H1 (cell line): ENCODE data around the gene SLX4IP. TPM values are rescaled to one million over a fixed set of nuclear protein-coding genes. Genes with fewer than 3 reads are reported as not detected.

Source experiments
- BRCA1 ChIP-seq: IDR thresholded peaks from 2 replicates; pipeline ENCODE4 v1.6.1; 2012; ENCODE audit warnings: low read depth, low read length, improper control_type of control experiment
- polyA plus RNA-seq, 7 experiments: library from polyadenylated mRNA; depleted of rRNA in 3 of 7; stranded (reverse) in 5 of 7; unstranded in 2 of 7; fragments of >200 nt in 5 of 7; fragments of 200-250 nt in 2 of 7; gene quantifications; 1 replicate in 5 of 7; 2 replicates in 1 of 7; 4 replicates in 1 of 7; pipeline versions ENCODE4 v1.2.1 to v1.2.3, GENCODE V29; 2011 to 2013; ENCODE audit warnings: missing spikeins in 2 of 7, mixed read lengths in 2 of 7
- total RNA-seq: library from RNA; stranded (reverse); fragmentation: NEBNext Ultra II Directional; extraction: Animal tissue kit (Norgen Biotek cat#: 25700); gene quantifications from 2 replicates; pipeline ENCODE4 v1.2.1, GENCODE V29; 2021

Gene SLX4IP
- total and polyA plus RNA-seq, 2 of the 8 experiments (the other 6 are each of a cell fraction or from before 2014, with no cell fraction given) = 2.4 to 8.7 TPM

GRCh38 chr20:10547276-10548114, 112.4 kb downstream of the SLX4IP start (continued):
- no peak for TF ChIP-seq BRCA1
